Measurements from ENCODE around the gene THEMIS.

Gene THEMIS

GRCh38 chr6:127865108-127865507 lies 35.8 kb downstream of the THEMIS start:
- no peak for TF ChIP-seq TCF7L2 (IDR thresholded peaks at IDR 0.05; ENCODE audit: borderline replicate concordance, low read depth, low read length)
- no peak for TF ChIP-seq ZNF610 (tag by site-specific recombination; IDR thresholded peaks at IDR 0.05; ENCODE audit: borderline replicate concordance)
- TF ChIP-seq ZNF354C (tag by site-specific recombination; IDR thresholded peaks at IDR 0.05; ENCODE audit: borderline replicate concordance, low read depth) = no peak
- no peak for TF ChIP-seq ZNF174 (tag by site-specific recombination; IDR thresholded peaks at IDR 0.05)
- no peak for TF ChIP-seq HOXD13 (CRISPR knock-in tag; IDR thresholded peaks at IDR 0.05; ENCODE audit: borderline replicate concordance)
- TF ChIP-seq ZNF416 (tag by site-specific recombination; IDR thresholded peaks at IDR 0.05) = no peak
- no peak for TF ChIP-seq ZNF707 (tag by site-specific recombination; IDR thresholded peaks at IDR 0.05)
- TF ChIP-seq ZNF16 (tag by site-specific recombination; IDR thresholded peaks at IDR 0.05; ENCODE audit: low read depth) = no peak
- TF ChIP-seq ZNF350 (tag by site-specific recombination; IDR thresholded peaks at IDR 0.05) = no peak
- TF ChIP-seq, protein P1, sequence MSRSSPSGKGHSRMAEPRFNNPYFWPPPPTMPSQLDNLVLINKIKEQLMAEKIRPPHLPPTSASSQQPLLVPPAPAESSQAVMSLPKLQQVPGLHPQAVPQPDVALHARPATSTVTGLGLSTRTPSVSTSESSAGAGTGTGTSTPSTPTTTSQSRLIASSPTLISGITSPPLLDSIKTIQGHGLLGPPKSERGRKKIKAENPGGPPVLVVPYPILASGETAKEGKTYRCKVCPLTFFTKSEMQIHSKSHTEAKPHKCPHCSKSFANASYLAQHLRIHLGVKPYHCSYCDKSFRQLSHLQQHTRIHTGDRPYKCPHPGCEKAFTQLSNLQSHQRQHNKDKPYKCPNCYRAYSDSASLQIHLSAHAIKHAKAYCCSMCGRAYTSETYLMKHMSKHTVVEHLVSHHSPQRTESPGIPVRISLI (tag by site-specific recombination; IDR thresholded peaks at IDR 0.05) = no peak
- TF ChIP-seq ZXDB (tag by site-specific recombination; IDR thresholded peaks at IDR 0.05) = no peak
- TF ChIP-seq KLF10 (tag by site-specific recombination; IDR thresholded peaks at IDR 0.05) = no peak
- TF ChIP-seq, protein P2, sequence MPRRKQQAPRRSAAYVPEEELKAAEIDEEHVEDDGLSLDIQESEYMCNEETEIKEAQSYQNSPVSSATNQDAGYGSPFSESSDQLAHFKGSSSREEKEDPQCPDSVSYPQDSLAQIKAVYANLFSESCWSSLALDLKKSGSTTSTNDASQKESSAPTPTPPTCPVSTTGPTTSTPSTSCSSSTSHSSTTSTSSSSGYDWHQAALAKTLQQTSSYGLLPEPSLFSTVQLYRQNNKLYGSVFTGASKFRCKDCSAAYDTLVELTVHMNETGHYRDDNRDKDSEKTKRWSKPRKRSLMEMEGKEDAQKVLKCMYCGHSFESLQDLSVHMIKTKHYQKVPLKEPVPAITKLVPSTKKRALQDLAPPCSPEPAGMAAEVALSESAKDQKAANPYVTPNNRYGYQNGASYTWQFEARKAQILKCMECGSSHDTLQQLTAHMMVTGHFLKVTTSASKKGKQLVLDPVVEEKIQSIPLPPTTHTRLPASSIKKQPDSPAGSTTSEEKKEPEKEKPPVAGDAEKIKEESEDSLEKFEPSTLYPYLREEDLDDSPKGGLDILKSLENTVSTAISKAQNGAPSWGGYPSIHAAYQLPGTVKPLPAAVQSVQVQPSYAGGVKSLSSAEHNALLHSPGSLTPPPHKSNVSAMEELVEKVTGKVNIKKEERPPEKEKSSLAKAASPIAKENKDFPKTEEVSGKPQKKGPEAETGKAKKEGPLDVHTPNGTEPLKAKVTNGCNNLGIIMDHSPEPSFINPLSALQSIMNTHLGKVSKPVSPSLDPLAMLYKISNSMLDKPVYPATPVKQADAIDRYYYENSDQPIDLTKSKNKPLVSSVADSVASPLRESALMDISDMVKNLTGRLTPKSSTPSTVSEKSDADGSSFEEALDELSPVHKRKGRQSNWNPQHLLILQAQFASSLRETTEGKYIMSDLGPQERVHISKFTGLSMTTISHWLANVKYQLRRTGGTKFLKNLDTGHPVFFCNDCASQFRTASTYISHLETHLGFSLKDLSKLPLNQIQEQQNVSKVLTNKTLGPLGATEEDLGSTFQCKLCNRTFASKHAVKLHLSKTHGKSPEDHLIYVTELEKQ (tag by site-specific recombination; IDR thresholded peaks at IDR 0.05; ENCODE audit: borderline replicate concordance) = no peak
- no peak for TF ChIP-seq PRDM1 (tag by site-specific recombination; IDR thresholded peaks at IDR 0.05)
- TF ChIP-seq, protein P3, sequence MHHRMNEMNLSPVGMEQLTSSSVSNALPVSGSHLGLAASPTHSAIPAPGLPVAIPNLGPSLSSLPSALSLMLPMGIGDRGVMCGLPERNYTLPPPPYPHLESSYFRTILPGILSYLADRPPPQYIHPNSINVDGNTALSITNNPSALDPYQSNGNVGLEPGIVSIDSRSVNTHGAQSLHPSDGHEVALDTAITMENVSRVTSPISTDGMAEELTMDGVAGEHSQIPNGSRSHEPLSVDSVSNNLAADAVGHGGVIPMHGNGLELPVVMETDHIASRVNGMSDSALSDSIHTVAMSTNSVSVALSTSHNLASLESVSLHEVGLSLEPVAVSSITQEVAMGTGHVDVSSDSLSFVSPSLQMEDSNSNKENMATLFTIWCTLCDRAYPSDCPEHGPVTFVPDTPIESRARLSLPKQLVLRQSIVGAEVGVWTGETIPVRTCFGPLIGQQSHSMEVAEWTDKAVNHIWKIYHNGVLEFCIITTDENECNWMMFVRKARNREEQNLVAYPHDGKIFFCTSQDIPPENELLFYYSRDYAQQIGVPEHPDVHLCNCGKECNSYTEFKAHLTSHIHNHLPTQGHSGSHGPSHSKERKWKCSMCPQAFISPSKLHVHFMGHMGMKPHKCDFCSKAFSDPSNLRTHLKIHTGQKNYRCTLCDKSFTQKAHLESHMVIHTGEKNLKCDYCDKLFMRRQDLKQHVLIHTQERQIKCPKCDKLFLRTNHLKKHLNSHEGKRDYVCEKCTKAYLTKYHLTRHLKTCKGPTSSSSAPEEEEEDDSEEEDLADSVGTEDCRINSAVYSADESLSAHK (tag by site-specific recombination; IDR thresholded peaks at IDR 0.05) = no peak
- TF ChIP-seq ZFP3 (tag by site-specific recombination; IDR thresholded peaks at IDR 0.05; ENCODE audit: low read depth) = no peak
- ChIA-PET CTCF (interaction anchor here (1.5 kb wide), 1 partner anchor 10 kb away, joined by 4 read pairs; no protein-coding TSS in a partner anchor), POLR2A (no interaction called here)

DNA sequence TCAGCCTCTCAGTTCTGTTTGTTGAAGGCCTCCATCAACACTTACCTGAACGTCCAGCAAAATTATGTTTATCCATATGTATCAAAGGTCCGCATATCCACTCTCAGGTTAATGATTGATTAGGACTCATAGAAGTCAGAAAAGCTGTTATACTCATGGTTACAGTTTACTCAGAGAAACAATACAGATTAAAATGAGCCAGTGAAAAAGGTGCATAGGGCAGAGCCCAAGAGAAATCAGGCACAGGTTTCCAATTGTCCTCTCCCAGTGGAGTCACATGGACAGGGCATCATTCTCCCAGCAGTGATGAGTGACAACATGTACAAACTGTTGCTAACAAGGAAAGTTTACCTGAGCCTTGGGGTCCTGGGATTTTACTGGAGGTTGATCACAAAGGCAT lies 36.2 kb downstream of the THEMIS start:
- H3K27ac ChIP-seq (ENCODE audit: extremely low read depth, low read depth, low read length) = no peak overlapping the region
- no peaks in the 10 kb centered on the region for H3K4me1 ChIP-seq (ENCODE audit: control insufficient read depth, insufficient read depth, low read length)
- H3K9me3 ChIP-seq (ENCODE audit: control insufficient read depth, insufficient read depth, low read depth, low read length) = no peaks in the 10 kb centered on the region
- no peaks in the 10 kb centered on the region for H3K36me3 ChIP-seq (ENCODE audit: control insufficient read depth in 2 of 2, insufficient read depth in 1 of 2, low read length in 2 of 2)
- H3K4me3 ChIP-seq (ENCODE audit: low read depth, low read length) = no peak overlapping the region
- TF ChIP-seq ZNF214 (tag by site-specific recombination; IDR thresholded peaks at IDR 0.05; ENCODE audit: borderline replicate concordance) (no peak), ZNF501 (tag by site-specific recombination; IDR thresholded peaks at IDR 0.05) (no peak)
- CTCF ChIA-PET = no interaction called here
- POLR2A ChIA-PET = no interaction called here

More at GRCh38 chr6:127865108-127865507, 35.8 kb downstream of the THEMIS start:
- Histone ChIP-seq H3K4me1 (ENCODE audit: control insufficient read depth, insufficient read depth, low read length) (no peaks in the 10 kb centered on the region), H3K27ac (ENCODE audit: extremely low read depth, low read depth, low read length) (no peak overlapping the region), H3K9me3 (ENCODE audit: control insufficient read depth, insufficient read depth, low read depth, low read length) (no peaks in the 10 kb centered on the region), H3K36me3 (ENCODE audit: control insufficient read depth in 2 of 2, insufficient read depth in 1 of 2, low read length in 2 of 2) (no peaks in the 10 kb centered on the region), H3K4me3 (ENCODE audit: low read depth, low read length) (no peak overlapping the region)
